C4-2B (cell line): ENCODE results near the gene CCDC51.

ENCODE experiments used
- ZFX ChIP-seq: fragments of 450-650 bp; IDR thresholded peaks from 2 replicates; pipeline ENCODE4 v1.6.1; 2017
- TF ChIP-seq, protein P1 (sequence below): fragments of 450-650 bp; conservative IDR thresholded peaks from 2 replicates; pipeline ENCODE4 v1.5.1; 2017; ENCODE audit warnings: mild to moderate bottlenecking

DNA sequence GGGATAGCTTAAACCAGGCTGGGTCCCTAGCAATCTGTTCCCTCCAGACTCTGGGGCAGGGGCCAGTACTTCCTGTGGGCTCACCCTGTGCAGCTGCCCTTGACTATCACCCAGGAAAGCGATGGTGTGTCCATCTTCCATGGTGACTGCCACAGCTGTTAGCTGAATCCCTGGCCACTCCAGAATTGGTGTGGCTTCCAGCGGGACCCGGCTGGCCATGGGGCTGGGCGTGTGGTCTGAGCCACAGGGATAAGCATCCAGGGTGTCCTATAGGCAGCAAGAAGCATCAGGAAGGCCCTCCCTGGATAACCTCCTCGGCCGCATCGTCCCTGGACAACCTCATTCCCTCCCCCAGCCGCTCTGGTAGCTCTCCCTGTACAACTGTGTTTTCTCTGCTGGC, 17.2 kb downstream of the CCDC51 start:
- TF ChIP-seq, protein P1, sequence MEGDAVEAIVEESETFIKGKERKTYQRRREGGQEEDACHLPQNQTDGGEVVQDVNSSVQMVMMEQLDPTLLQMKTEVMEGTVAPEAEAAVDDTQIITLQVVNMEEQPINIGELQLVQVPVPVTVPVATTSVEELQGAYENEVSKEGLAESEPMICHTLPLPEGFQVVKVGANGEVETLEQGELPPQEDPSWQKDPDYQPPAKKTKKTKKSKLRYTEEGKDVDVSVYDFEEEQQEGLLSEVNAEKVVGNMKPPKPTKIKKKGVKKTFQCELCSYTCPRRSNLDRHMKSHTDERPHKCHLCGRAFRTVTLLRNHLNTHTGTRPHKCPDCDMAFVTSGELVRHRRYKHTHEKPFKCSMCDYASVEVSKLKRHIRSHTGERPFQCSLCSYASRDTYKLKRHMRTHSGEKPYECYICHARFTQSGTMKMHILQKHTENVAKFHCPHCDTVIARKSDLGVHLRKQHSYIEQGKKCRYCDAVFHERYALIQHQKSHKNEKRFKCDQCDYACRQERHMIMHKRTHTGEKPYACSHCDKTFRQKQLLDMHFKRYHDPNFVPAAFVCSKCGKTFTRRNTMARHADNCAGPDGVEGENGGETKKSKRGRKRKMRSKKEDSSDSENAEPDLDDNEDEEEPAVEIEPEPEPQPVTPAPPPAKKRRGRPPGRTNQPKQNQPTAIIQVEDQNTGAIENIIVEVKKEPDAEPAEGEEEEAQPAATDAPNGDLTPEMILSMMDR: no peak
- no peak for TF ChIP-seq ZFX
